ENCODE results near the gene AGPAT1. TPM values are rescaled to one million over a fixed set of nuclear protein-coding genes. Genes with fewer than 3 reads are reported as not detected.

Gene AGPAT1
- polyA plus RNA-seq, result 10 to 100 TPM; 14.9 to 24.3 (median 17.2) TPM

GRCh38 chr6:32175711-32176475 lies at the start of gene AGPAT1:
Gene AGPAT1, minus strand, starts transcription at chr6:32176084. Its CDS starts 4,588 bp downstream, at chr6:32171496.
- Mint-ChIP-seq H3K27me3 (ENCODE audit: low read depth in 3 of 3) (peaks cover 8 to 11% (median 10%) of the 10 kb centered on the region in 3 donors), H3K27ac (peak within 1 kb of the TSS; percentile 94 to 100 (median 98)), H3K4me1 (peaks cover 64 to 72% of the 10 kb centered on the region in 2 donors), H3K36me3 (peaks cover 4 to 12% (median 6%) of the 10 kb centered on the region in 3 donors), H3K4me3 (peak within 1 kb of the TSS; percentile 85 to 99 (median 91)), H3K9me3 (no peaks in the 10 kb centered on the region)
- DNase-seq, result peak; percentile 96

- Mint-ChIP-seq H3K27me3 (ENCODE audit: low read depth in 3 of 3) (peaks cover 0 to 11% (median 7%) of the 10 kb centered on the region in 3 donors), H3K4me3 (no peak overlapping the region), H3K27ac (peak overlapping the region in 1 of 6 donors; percentile 3), H3K4me1 (no peaks in the 10 kb centered on the region), H3K9me3 (no peaks in the 10 kb centered on the region), H3K36me3 (no peaks in the 10 kb centered on the region)
- no peak for DNase-seq
Measured at GRCh38 chr6:32224696-32225095, 48.8 kb upstream of the AGPAT1 start.

- peak within 1 kb of the TSS in 1 of 6 donors; percentile 3 for H3K27ac Mint-ChIP-seq
- no peaks in the 10 kb centered on the region for H3K9me3 Mint-ChIP-seq
- no peak within 1 kb of the TSS for H3K4me3 Mint-ChIP-seq
Measured at GRCh38 chr6:32223258-32224235, 47.7 kb upstream of the AGPAT1 start, which contains the start of gene NOTCH4. Gene NOTCH4, minus strand, starts transcription at chr6:32224067. Its CDS starts 139 bp downstream, at chr6:32223928.

GRCh38 chr6:32222333-32223230 lies 46.7 kb upstream of the AGPAT1 start:
- Mint-ChIP-seq H3K27me3 (ENCODE audit: low read depth in 3 of 3) (peaks cover 0 to 8% (median 7%) of the 10 kb centered on the region in 3 donors), H3K9me3 (no peaks in the 10 kb centered on the region), H3K4me1 (no peaks in the 10 kb centered on the region), H3K27ac (no peak overlapping the region), H3K36me3 (no peaks in the 10 kb centered on the region), H3K4me3 (no peak overlapping the region)
- DNase-seq, result no peak

More at GRCh38 chr6:32223258-32224235, 47.7 kb upstream of the AGPAT1 start, which contains the start of gene NOTCH4:
- Mint-ChIP-seq H3K27me3 (ENCODE audit: low read depth in 3 of 3) (peaks cover 0 to 10% (median 7%) of the 10 kb centered on the region in 3 donors), H3K36me3 (no peaks in the 10 kb centered on the region), H3K4me1 (no peaks in the 10 kb centered on the region)
- no peak for DNase-seq

GRCh38 chr6:32220021-32220420 lies 44.1 kb upstream of the AGPAT1 start:
- Mint-ChIP-seq H3K36me3 (no peaks in the 10 kb centered on the region), H3K4me3 (no peak overlapping the region), H3K27ac (no peak overlapping the region), H3K27me3 (ENCODE audit: low read depth in 3 of 3) (peaks cover 2 to 7% (median 7%) of the 10 kb centered on the region in 3 donors), H3K9me3 (no peaks in the 10 kb centered on the region), H3K4me1 (no peaks in the 10 kb centered on the region)
- DNase-seq, result no peak

- Mint-ChIP-seq H3K9me3 (no peaks in the 10 kb centered on the region), H3K4me1 (no peaks in the 10 kb centered on the region), H3K4me3 (no peak overlapping the region), H3K27ac (no peak overlapping the region), H3K27me3 (ENCODE audit: low read depth in 3 of 3) (peaks cover 2 to 7% (median 2%) of the 10 kb centered on the region in 3 donors), H3K36me3 (no peaks in the 10 kb centered on the region)
- DNase-seq, result no peak
Measured at GRCh38 chr6:32218167-32218566, 42.3 kb upstream of the AGPAT1 start.

- no peak for DNase-seq
- Mint-ChIP-seq H3K27ac (no peak overlapping the region), H3K27me3 (ENCODE audit: low read depth in 3 of 3) (peaks cover 2 to 7% (median 2%) of the 10 kb centered on the region in 3 donors), H3K36me3 (no peaks in the 10 kb centered on the region), H3K4me1 (no peaks in the 10 kb centered on the region), H3K4me3 (no peak overlapping the region), H3K9me3 (no peaks in the 10 kb centered on the region)
Measured at GRCh38 chr6:32216998-32217397, 41.1 kb upstream of the AGPAT1 start.

- Mint-ChIP-seq H3K27ac (no peak overlapping the region), H3K9me3 (no peaks in the 10 kb centered on the region), H3K4me1 (no peaks in the 10 kb centered on the region), H3K36me3 (no peaks in the 10 kb centered on the region), H3K27me3 (ENCODE audit: low read depth in 3 of 3) (peaks cover 2% of the 10 kb centered on the region in 3 donors), H3K4me3 (no peak overlapping the region)
- no peak for DNase-seq
Measured at GRCh38 chr6:32216285-32216684, 40.4 kb upstream of the AGPAT1 start.

GRCh38 chr6:32215617-32216016 lies 39.7 kb upstream of the AGPAT1 start:
- H3K4me1 Mint-ChIP-seq, result no peaks in the 10 kb centered on the region

GRCh38 chr6:32214126-32214525 lies 38.2 kb upstream of the AGPAT1 start:
- peak overlapping the region in 2 of 6 donors; percentile 18 to 67 for H3K27ac Mint-ChIP-seq
- DNase-seq, result no peak
- no peaks in the 10 kb centered on the region for H3K4me1 Mint-ChIP-seq
- no peaks in the 10 kb centered on the region for H3K9me3 Mint-ChIP-seq
- peaks cover 0 to 3% (median 2%) of the 10 kb centered on the region in 3 donors for H3K27me3 Mint-ChIP-seq (ENCODE audit: low read depth in 3 of 3)
- no peak overlapping the region for H3K4me3 Mint-ChIP-seq
- no peaks in the 10 kb centered on the region for H3K36me3 Mint-ChIP-seq

More at GRCh38 chr6:32215617-32216016, 39.7 kb upstream of the AGPAT1 start:
- H3K9me3 Mint-ChIP-seq, result no peaks in the 10 kb centered on the region
- H3K4me3 Mint-ChIP-seq, result no peak overlapping the region
- H3K36me3 Mint-ChIP-seq, result no peaks in the 10 kb centered on the region
- peak overlapping the region in 1 of 6 donors; percentile 8 for H3K27ac Mint-ChIP-seq
- H3K27me3 Mint-ChIP-seq (ENCODE audit: low read depth in 3 of 3), result peaks cover 0 to 2% (median 2%) of the 10 kb centered on the region in 3 donors
- no peak for DNase-seq

GRCh38 chr6:32213649-32214048 lies 37.8 kb upstream of the AGPAT1 start:
- Mint-ChIP-seq H3K36me3 (no peaks in the 10 kb centered on the region), H3K4me3 (no peak overlapping the region), H3K4me1 (no peaks in the 10 kb centered on the region), H3K27me3 (ENCODE audit: low read depth in 3 of 3) (peaks cover 0 to 3% (median 2%) of the 10 kb centered on the region in 3 donors), H3K27ac (no peak overlapping the region), H3K9me3 (no peaks in the 10 kb centered on the region)
- no peak for DNase-seq

GRCh38 chr6:32212076-32212760 lies 36.3 kb upstream of the AGPAT1 start:
- DNase-seq, result no peak
- Mint-ChIP-seq H3K4me1 (no peaks in the 10 kb centered on the region), H3K36me3 (no peaks in the 10 kb centered on the region), H3K27me3 (ENCODE audit: low read depth in 3 of 3) (peaks cover 0 to 3% (median 2%) of the 10 kb centered on the region in 3 donors), H3K4me3 (no peak overlapping the region), H3K9me3 (no peaks in the 10 kb centered on the region), H3K27ac (no peak overlapping the region)

All from immature natural killer cell (primary cell).